HEK293 (cell line): Measurements from ENCODE around the gene DDO.

ENCODE experiments used
- CTCF ChIA-PET: fragments of 350-600 bp; formaldehyde crosslinking; extraction: SDS; loops from one replicate; lab custom pipeline; 2021; ENCODE audit warnings: antibody characterized with exemption; lab: Yijun Ruan, JAX
- POLR2A ChIA-PET: fragments of 300-600 bp; formaldehyde crosslinking; extraction: SDS; loops from one replicate; lab custom pipeline; 2020; ENCODE audit warnings: antibody characterized with exemption, inconsistent platforms; lab: Yijun Ruan, JAX
- H3K27ac ChIP-seq: fragments of 200-500 bp; sonication (Bioruptor generic); 2 replicates; pipeline ENCODE4 v1.5.1; 2014; ENCODE audit warnings: low read depth, low read length, control low read depth, inconsistent platforms; ENCODE audit errors: extremely low read depth
- H3K36me3 ChIP-seq, 2 experiments: fragments of 200-500 bp in 1 of 2; sonication (Bioruptor generic) in 1 of 2; 1 replicate in 1 of 2; 2 replicates in 1 of 2; pipeline ENCODE4 v1.5.1; 2014 to 2017; ENCODE audit warnings: inconsistent platforms in 2 of 2, low read length in 2 of 2; ENCODE audit not compliant: control insufficient read depth in 2 of 2, insufficient read depth in 1 of 2
- H3K4me1 ChIP-seq: fragments of 200-500 bp; sonication (Bioruptor generic); 2 replicates; pipeline ENCODE4 v1.5.1; 2014; ENCODE audit warnings: mild to moderate bottlenecking, low read length, inconsistent platforms; ENCODE audit not compliant: control insufficient read depth, insufficient read depth
- H3K4me3 ChIP-seq: 2 replicates; pipeline ENCODE4 v1.5.1; 2011; ENCODE audit warnings: low read depth, mild to moderate bottlenecking, control low read depth, low read length, moderate library complexity
- H3K9me3 ChIP-seq: fragments of 200-500 bp; sonication (Bioruptor generic); 2 replicates; pipeline ENCODE4 v1.5.1; 2014; ENCODE audit warnings: low read depth, low read length, inconsistent platforms; ENCODE audit not compliant: control insufficient read depth, insufficient read depth
- GLI4 ChIP-seq: fragments of 450-650 bp; formaldehyde crosslinking; IDR thresholded peaks from 2 replicates; pipeline ENCODE4 v1.5.1; 2016; ENCODE audit warnings: missing biosample characterization, missing genetic modification characterization
- ZBTB7A ChIP-seq: fragments of 450-650 bp; formaldehyde crosslinking; IDR thresholded peaks from 2 replicates; pipeline ENCODE4 v1.5.1; 2016; ENCODE audit warnings: low read depth, missing biosample characterization, missing genetic modification characterization
- ZIC2 ChIP-seq: fragments of 450-650 bp; formaldehyde crosslinking; IDR thresholded peaks from 2 replicates; pipeline ENCODE4 v1.5.1; 2016; ENCODE audit warnings: missing biosample characterization, missing genetic modification characterization
- ZNF169 ChIP-seq: fragments of 450-650 bp; formaldehyde crosslinking; IDR thresholded peaks from 2 replicates; pipeline ENCODE4 v1.5.1; 2016; ENCODE audit warnings: missing biosample characterization, missing genetic modification characterization
- ZNF19 ChIP-seq: fragments of 450-650 bp; formaldehyde crosslinking; IDR thresholded peaks from 2 replicates; pipeline ENCODE4; 2016; ENCODE audit warnings: missing biosample characterization, missing genetic modification characterization, low read depth
- ZNF214 ChIP-seq: fragments of 450-650 bp; formaldehyde crosslinking; IDR thresholded peaks from 2 replicates; pipeline ENCODE4 v1.5.1; 2017; ENCODE audit warnings: missing biosample characterization, mild to moderate bottlenecking, missing genetic modification characterization, borderline replicate concordance
- ZNF366 ChIP-seq: fragments of 450-650 bp; formaldehyde crosslinking; conservative IDR thresholded peaks from 2 replicates; pipeline ENCODE4 v1.5.1; 2016; ENCODE audit warnings: missing biosample characterization, missing genetic modification characterization
- ZNF37A ChIP-seq: fragments of 450-650 bp; IDR thresholded peaks from 2 replicates; pipeline ENCODE4 v1.5.1; 2018; ENCODE audit warnings: missing biosample characterization, missing genetic modification characterization
- ZNF621 ChIP-seq: fragments of 450-650 bp; formaldehyde crosslinking; IDR thresholded peaks from 2 replicates; pipeline ENCODE4 v1.5.1; 2017; ENCODE audit warnings: missing biosample characterization, missing genetic modification characterization
- ZNF654 ChIP-seq: fragments of 450-650 bp; formaldehyde crosslinking; IDR thresholded peaks from 2 replicates; pipeline ENCODE4 v1.5.1; 2016; ENCODE audit warnings: low read depth, missing biosample characterization, missing genetic modification characterization
- ZNF747 ChIP-seq: fragments of 450-650 bp; formaldehyde crosslinking; IDR thresholded peaks from 2 replicates; pipeline ENCODE4 v1.5.1; 2016; ENCODE audit warnings: missing biosample characterization, missing genetic modification characterization
- ZNF768 ChIP-seq: fragments of 450-650 bp; formaldehyde crosslinking; IDR thresholded peaks from 2 replicates; pipeline ENCODE4 v1.5.1; 2018; ENCODE audit warnings: missing biosample characterization, mild to moderate bottlenecking, missing genetic modification characterization
- TF ChIP-seq, protein P1 (sequence below): fragments of 450-650 bp; formaldehyde crosslinking; IDR thresholded peaks from 2 replicates; pipeline ENCODE4 v1.5.1; 2016; ENCODE audit warnings: missing biosample characterization, missing genetic modification characterization, low read depth
- TF ChIP-seq, protein P2 (sequence below): fragments of 450-650 bp; formaldehyde crosslinking; IDR thresholded peaks from 2 replicates; pipeline ENCODE4 v1.5.1; 2016; ENCODE audit warnings: missing biosample characterization, missing genetic modification characterization, low read depth
- TF ChIP-seq, protein P3 (sequence below): fragments of 450-650 bp; formaldehyde crosslinking; IDR thresholded peaks from 2 replicates; pipeline ENCODE4 v1.5.1; 2016; ENCODE audit warnings: missing biosample characterization, missing genetic modification characterization
- TF ChIP-seq, protein P4 (sequence below): fragments of 450-650 bp; formaldehyde crosslinking; IDR thresholded peaks from 2 replicates; pipeline ENCODE4 v1.5.1; 2016; ENCODE audit warnings: missing biosample characterization, missing genetic modification characterization
- TF ChIP-seq, protein P5 (sequence below): IDR thresholded peaks from 2 replicates; pipeline ENCODE4 v1.6.1; 2011; ENCODE audit warnings: mild to moderate bottlenecking, low read depth, low read length, borderline replicate concordance
- TF ChIP-seq, protein P6 (sequence below): fragments of 450-650 bp; formaldehyde crosslinking; IDR thresholded peaks from 2 replicates; pipeline ENCODE4 v1.5.0; 2017; ENCODE audit warnings: missing biosample characterization, missing genetic modification characterization, borderline replicate concordance

DDO gene

DNA sequence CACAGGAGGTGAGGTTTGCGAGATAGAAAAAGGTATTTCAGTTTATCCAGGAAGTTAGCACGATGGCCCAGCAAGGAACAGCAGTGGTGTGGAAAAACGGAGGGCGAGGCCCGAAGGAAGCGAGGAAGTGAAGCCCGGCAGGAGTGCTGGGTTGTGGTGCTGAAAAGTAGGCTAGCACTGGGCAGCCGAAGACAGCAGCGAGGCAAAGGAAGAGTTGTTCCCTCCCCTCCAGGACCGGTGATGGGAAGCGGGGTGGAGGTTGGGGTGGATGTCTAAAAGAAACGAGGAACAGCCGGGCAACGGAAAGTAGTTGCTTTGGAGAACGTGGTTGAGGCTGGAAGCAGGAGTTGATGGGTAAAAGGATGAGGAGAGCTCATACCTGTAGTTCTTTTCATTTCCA is 58.6 kb downstream of the DDO start:
- Histone ChIP-seq H3K4me3 (no peak overlapping the region), H3K36me3 (no peaks in the 10 kb centered on the region), H3K27ac (no peak overlapping the region), H3K9me3 (no peaks in the 10 kb centered on the region), H3K4me1 (no peaks in the 10 kb centered on the region; the same call in 1 of the 2 replicates)
- CTCF ChIA-PET = interaction anchor here (0.8 kb wide), 1 partner anchor 21 kb away, joined by 3 read pairs; no protein-coding TSS in a partner anchor
- POLR2A ChIA-PET = no interaction called here
- TF ChIP-seq, protein P1, sequence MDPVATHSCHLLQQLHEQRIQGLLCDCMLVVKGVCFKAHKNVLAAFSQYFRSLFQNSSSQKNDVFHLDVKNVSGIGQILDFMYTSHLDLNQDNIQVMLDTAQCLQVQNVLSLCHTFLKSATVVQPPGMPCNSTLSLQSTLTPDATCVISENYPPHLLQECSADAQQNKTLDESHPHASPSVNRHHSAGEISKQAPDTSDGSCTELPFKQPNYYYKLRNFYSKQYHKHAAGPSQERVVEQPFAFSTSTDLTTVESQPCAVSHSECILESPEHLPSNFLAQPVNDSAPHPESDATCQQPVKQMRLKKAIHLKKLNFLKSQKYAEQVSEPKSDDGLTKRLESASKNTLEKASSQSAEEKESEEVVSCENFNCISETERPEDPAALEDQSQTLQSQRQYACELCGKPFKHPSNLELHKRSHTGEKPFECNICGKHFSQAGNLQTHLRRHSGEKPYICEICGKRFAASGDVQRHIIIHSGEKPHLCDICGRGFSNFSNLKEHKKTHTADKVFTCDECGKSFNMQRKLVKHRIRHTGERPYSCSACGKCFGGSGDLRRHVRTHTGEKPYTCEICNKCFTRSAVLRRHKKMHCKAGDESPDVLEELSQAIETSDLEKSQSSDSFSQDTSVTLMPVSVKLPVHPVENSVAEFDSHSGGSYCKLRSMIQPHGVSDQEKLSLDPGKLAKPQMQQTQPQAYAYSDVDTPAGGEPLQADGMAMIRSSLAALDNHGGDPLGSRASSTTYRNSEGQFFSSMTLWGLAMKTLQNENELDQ (tag by site-specific recombination) = no peak
- TF ChIP-seq ZNF214 = no peak
- TF ChIP-seq, protein P2, sequence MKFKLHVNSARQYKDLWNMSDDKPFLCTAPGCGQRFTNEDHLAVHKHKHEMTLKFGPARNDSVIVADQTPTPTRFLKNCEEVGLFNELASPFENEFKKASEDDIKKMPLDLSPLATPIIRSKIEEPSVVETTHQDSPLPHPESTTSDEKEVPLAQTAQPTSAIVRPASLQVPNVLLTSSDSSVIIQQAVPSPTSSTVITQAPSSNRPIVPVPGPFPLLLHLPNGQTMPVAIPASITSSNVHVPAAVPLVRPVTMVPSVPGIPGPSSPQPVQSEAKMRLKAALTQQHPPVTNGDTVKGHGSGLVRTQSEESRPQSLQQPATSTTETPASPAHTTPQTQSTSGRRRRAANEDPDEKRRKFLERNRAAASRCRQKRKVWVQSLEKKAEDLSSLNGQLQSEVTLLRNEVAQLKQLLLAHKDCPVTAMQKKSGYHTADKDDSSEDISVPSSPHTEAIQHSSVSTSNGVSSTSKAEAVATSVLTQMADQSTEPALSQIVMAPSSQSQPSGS = no peak
- no peak for TF ChIP-seq ZIC2 (tag by site-specific recombination)
- no peak for TF ChIP-seq GLI4 (tag by site-specific recombination)
- no peak for TF ChIP-seq ZNF768 (tag by site-specific recombination)
- no peak for TF ChIP-seq ZNF747 (tag by site-specific recombination)
- TF ChIP-seq ZNF621 (tag by site-specific recombination) = no peak
- TF ChIP-seq ZBTB7A = no peak
- TF ChIP-seq, protein P3, sequence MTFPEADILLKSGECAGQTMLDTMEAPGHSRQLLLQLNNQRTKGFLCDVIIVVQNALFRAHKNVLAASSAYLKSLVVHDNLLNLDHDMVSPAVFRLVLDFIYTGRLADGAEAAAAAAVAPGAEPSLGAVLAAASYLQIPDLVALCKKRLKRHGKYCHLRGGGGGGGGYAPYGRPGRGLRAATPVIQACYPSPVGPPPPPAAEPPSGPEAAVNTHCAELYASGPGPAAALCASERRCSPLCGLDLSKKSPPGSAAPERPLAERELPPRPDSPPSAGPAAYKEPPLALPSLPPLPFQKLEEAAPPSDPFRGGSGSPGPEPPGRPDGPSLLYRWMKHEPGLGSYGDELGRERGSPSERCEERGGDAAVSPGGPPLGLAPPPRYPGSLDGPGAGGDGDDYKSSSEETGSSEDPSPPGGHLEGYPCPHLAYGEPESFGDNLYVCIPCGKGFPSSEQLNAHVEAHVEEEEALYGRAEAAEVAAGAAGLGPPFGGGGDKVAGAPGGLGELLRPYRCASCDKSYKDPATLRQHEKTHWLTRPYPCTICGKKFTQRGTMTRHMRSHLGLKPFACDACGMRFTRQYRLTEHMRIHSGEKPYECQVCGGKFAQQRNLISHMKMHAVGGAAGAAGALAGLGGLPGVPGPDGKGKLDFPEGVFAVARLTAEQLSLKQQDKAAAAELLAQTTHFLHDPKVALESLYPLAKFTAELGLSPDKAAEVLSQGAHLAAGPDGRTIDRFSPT (tag by site-specific recombination) = no peak
- no peak for TF ChIP-seq ZNF654 (tag by site-specific recombination)
- TF ChIP-seq, protein P4, sequence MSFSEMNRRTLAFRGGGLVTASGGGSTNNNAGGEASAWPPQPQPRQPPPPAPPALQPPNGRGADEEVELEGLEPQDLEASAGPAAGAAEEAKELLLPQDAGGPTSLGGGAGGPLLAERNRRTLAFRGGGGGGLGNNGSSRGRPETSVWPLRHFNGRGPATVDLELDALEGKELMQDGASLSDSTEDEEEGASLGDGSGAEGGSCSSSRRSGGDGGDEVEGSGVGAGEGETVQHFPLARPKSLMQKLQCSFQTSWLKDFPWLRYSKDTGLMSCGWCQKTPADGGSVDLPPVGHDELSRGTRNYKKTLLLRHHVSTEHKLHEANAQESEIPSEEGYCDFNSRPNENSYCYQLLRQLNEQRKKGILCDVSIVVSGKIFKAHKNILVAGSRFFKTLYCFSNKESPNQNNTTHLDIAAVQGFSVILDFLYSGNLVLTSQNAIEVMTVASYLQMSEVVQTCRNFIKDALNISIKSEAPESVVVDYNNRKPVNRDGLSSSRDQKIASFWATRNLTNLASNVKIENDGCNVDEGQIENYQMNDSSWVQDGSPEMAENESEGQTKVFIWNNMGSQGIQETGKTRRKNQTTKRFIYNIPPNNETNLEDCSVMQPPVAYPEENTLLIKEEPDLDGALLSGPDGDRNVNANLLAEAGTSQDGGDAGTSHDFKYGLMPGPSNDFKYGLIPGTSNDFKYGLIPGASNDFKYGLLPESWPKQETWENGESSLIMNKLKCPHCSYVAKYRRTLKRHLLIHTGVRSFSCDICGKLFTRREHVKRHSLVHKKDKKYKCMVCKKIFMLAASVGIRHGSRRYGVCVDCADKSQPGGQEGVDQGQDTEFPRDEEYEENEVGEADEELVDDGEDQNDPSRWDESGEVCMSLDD = no peak
- TF ChIP-seq, protein P5, sequence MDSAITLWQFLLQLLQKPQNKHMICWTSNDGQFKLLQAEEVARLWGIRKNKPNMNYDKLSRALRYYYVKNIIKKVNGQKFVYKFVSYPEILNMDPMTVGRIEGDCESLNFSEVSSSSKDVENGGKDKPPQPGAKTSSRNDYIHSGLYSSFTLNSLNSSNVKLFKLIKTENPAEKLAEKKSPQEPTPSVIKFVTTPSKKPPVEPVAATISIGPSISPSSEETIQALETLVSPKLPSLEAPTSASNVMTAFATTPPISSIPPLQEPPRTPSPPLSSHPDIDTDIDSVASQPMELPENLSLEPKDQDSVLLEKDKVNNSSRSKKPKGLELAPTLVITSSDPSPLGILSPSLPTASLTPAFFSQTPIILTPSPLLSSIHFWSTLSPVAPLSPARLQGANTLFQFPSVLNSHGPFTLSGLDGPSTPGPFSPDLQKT = no peak
- TF ChIP-seq, protein P6, sequence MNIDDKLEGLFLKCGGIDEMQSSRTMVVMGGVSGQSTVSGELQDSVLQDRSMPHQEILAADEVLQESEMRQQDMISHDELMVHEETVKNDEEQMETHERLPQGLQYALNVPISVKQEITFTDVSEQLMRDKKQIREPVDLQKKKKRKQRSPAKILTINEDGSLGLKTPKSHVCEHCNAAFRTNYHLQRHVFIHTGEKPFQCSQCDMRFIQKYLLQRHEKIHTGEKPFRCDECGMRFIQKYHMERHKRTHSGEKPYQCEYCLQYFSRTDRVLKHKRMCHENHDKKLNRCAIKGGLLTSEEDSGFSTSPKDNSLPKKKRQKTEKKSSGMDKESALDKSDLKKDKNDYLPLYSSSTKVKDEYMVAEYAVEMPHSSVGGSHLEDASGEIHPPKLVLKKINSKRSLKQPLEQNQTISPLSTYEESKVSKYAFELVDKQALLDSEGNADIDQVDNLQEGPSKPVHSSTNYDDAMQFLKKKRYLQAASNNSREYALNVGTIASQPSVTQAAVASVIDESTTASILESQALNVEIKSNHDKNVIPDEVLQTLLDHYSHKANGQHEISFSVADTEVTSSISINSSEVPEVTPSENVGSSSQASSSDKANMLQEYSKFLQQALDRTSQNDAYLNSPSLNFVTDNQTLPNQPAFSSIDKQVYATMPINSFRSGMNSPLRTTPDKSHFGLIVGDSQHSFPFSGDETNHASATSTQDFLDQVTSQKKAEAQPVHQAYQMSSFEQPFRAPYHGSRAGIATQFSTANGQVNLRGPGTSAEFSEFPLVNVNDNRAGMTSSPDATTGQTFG (tag by site-specific recombination) = no peak
- TF ChIP-seq ZNF366 (tag by site-specific recombination) = no peak
- TF ChIP-seq ZNF19 (tag by site-specific recombination) = no peak
- no peak for TF ChIP-seq ZNF37A (tag by site-specific recombination)
- TF ChIP-seq ZNF169 (tag by site-specific recombination) = no peak
